Measurements from ENCODE around the gene CLRN1. TPM values are rescaled to one million over a fixed set of nuclear protein-coding genes. Genes with fewer than 3 reads are reported as not detected.
"Not testable (repeated sequence)": the region's sequence is repeated elsewhere in the genome, so short reads cannot be mapped to it uniquely, and the experiment has no call there.

Gene CLRN1
- total RNA-seq, 5 donors from 2014 or later (not counting 1 experiment from before 2014, with no cell fraction given), result not detected

DNA sequence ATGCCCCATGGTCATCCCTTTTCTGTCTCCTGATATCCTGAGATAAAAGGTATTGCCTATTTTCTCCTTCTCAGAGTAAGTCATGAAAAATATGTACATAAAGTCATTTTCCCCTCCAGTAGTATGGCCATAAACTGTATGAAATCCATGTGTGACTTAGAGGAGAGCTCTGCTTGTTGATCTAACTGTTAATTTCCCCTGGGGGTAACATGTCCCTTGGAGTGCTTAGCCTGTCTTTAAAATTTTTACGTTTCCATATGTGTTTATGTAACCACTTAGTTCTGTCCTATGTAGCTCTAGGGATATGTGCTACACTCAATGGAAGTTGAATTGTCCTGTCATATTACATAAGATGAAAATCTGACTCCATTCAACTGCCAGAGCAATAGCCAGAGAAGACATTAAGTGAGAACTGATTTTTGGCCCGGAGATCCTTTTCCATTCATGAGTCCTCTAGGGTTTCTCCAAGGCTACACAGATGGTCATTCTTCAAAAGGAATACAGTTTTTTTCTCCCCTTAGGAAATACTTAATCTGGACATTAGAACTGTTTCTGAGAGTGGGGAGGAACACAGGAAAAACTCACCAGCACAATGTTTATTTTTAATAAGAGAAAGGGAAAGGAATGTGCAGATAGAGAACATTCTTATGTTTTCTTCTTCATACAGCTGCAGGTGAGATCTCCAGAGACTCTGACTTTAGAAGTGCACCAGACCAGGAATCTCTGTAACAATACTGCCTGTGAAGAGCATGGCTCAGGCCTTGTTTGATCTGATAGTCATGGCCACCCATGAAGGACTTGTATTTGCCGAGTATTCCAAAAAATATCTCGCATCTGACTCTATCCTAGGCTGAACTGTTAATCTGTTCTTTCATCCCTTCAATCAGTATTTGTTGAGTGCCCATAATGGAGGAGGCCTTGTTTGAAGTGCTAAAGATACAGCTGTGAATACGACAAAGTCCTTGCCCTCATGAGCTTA lies 29.8 kb upstream of the CLRN1 start:
- no CpG with 5 or more reads among the region's 5 CpGs for WGBS (ENCODE audit: insufficient coverage)
- Mint-ChIP-seq H3K4me3 (no peak overlapping the region), H3K4me1 (no peaks in the 10 kb centered on the region), H3K36me3 (no peaks in the 10 kb centered on the region), H3K27ac (no peak overlapping the region), H3K9me3 (no peaks in the 10 kb centered on the region), H3K27me3 (peaks cover 5 to 8% of the 10 kb centered on the region in 2 donors)
- DNase-seq (no peak), ATAC-seq (replicated peaks in 1 of 4) (no peak)
- Histone ChIP-seq H3K27ac (ENCODE audit: low read length) (no peak overlapping the region), H3K4me1 (ENCODE audit: control insufficient read depth in 1 of 2, extremely low read depth in 1 of 2, insufficient read depth in 2 of 2, low read length in 2 of 2) (no peaks in the 10 kb centered on the region), H3K36me3 (ENCODE audit: control insufficient read depth in 2 of 2, extremely low read depth in 1 of 2, insufficient read depth in 1 of 2, low read length in 1 of 2) (no peaks in the 10 kb centered on the region), H3K27me3 (replicated peaks in 1 of 2; ENCODE audit: control insufficient read depth in 2 of 2, extremely low read depth in 1 of 2, insufficient read depth in 2 of 2, low read length in 1 of 2) (peaks cover 0 to 6% of the 10 kb centered on the region in 2 experiments), H3K4me3 (ENCODE audit: control insufficient read depth in 1 of 2, extremely low read depth in 1 of 2, low read length in 1 of 2) (no peak overlapping the region), H3K9me3 (no peaks in the 10 kb centered on the region)
- ChIA-PET POLR2A (no interaction called here), CTCF (no interaction called here)

DNA sequence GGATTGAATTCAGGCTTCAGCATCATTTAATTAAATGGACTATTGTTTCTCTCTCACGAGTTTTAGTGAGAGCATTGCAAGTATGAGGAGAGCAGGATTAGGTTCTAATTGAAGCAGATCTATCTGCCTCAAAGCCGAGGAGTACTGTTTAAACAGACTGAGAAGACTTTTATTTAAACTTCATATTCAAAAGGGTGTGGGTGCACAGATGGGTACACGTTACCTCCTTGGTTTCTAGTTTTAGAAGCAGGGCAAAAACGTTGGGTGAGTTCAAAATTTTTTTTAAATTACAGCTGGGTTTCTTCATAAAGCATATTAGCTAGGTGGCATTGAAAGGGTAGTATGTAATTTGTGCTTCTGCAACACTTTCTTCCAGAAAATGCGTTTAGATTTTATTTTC lies 26.5 kb upstream of the CLRN1 start:
- H3K4me1 ChIP-seq (ENCODE audit: control insufficient read depth in 1 of 2, extremely low read depth in 1 of 2, insufficient read depth in 2 of 2, low read length in 2 of 2), result no peaks in the 10 kb centered on the region
- no peaks in the 10 kb centered on the region for H3K36me3 ChIP-seq (ENCODE audit: control insufficient read depth in 2 of 2, extremely low read depth in 1 of 2, insufficient read depth in 1 of 2, low read length in 1 of 2)
- no peak for ATAC-seq (replicated peaks in 1 of 4)
- Mint-ChIP-seq H3K4me1 (no peaks in the 10 kb centered on the region), H3K36me3 (no peaks in the 10 kb centered on the region), H3K27me3 (peaks cover 5 to 7% of the 10 kb centered on the region in 2 donors), H3K9me3 (no peaks in the 10 kb centered on the region), H3K4me3 (no peak overlapping the region), H3K27ac (no peak overlapping the region)
- peaks cover 0 to 6% of the 10 kb centered on the region in 2 experiments for H3K27me3 ChIP-seq (replicated peaks in 1 of 2; ENCODE audit: control insufficient read depth in 2 of 2, extremely low read depth in 1 of 2, insufficient read depth in 2 of 2, low read length in 1 of 2)
- no peaks in the 10 kb centered on the region for H3K9me3 ChIP-seq
- no CpG with 5 or more reads among the region's 5 CpGs for WGBS (ENCODE audit: insufficient coverage)
- POLR2A ChIA-PET, result no interaction called here
- H3K27ac ChIP-seq (ENCODE audit: low read length), result no peak overlapping the region
- no peak overlapping the region for H3K4me3 ChIP-seq (ENCODE audit: control insufficient read depth in 1 of 2, extremely low read depth in 1 of 2, low read length in 1 of 2)
- CTCF ChIA-PET, result no interaction called here
- no peak for DNase-seq

GRCh38 chr3:150996731-150997130 lies 24.2 kb upstream of the CLRN1 start:
- POLR2A ChIA-PET, result no interaction called here
- no peak overlapping the region for H3K27ac Mint-ChIP-seq
- H3K9me3 Mint-ChIP-seq, result no peaks in the 10 kb centered on the region
- H3K4me1 ChIP-seq (ENCODE audit: control insufficient read depth in 1 of 2, extremely low read depth in 1 of 2, insufficient read depth in 2 of 2, low read length in 2 of 2), result no peaks in the 10 kb centered on the region
- H3K9me3 ChIP-seq, result no peaks in the 10 kb centered on the region
- H3K27me3 Mint-ChIP-seq, result peaks cover 5 to 20% of the 10 kb centered on the region in 2 donors
- no peak for ATAC-seq (replicated peaks in 1 of 4)
- DNase-seq, result no peak
- no peak overlapping the region for H3K27ac ChIP-seq (ENCODE audit: low read length)
- no peak overlapping the region for H3K4me3 ChIP-seq (ENCODE audit: control insufficient read depth in 1 of 2, extremely low read depth in 1 of 2, low read length in 1 of 2)
- H3K36me3 ChIP-seq (ENCODE audit: control insufficient read depth in 2 of 2, extremely low read depth in 1 of 2, insufficient read depth in 1 of 2, low read length in 1 of 2), result no peaks in the 10 kb centered on the region
- peaks cover 0 to 4% (median 0%) of the 10 kb centered on the region in 3 donors for H3K4me1 Mint-ChIP-seq
- H3K36me3 Mint-ChIP-seq, result no peaks in the 10 kb centered on the region
- H3K27me3 ChIP-seq (replicated peaks in 1 of 2; ENCODE audit: control insufficient read depth in 2 of 2, extremely low read depth in 1 of 2, insufficient read depth in 2 of 2, low read length in 1 of 2), result peaks cover 0 to 9% of the 10 kb centered on the region in 2 experiments
- no peak overlapping the region for H3K4me3 Mint-ChIP-seq
- CTCF ChIA-PET, result interaction anchor here in 1 of 2 donors (0.7 kb wide), 1 partner anchor 379 kb away, joined by 3 read pairs; no protein-coding TSS in a partner anchor

DNA sequence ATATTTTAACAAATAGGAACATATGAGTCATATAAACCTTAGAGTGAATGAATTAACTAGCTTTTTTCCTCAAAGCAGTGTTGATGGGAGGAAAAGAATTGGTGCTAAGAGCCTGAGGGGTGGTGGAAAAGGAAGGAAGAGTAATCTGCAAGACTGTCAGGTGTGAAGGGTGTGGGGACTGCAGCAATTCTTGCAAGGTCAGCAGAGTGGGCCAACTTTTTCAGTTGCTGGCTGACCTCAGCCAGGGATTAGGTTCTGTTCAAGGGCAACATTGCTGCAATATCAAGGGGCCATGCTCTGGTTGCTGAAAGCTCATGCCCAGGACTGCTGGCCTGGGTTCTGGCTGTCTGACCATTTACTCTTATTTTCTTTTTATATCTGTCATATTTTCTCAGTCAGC lies 23.0 kb upstream of the CLRN1 start:
- Mint-ChIP-seq H3K36me3 (no peaks in the 10 kb centered on the region), H3K9me3 (no peaks in the 10 kb centered on the region), H3K4me3 (no peak overlapping the region), H3K4me1 (peaks cover 0 to 4% (median 0%) of the 10 kb centered on the region in 3 donors), H3K27ac (no peak overlapping the region), H3K27me3 (peaks cover 5 to 16% of the 10 kb centered on the region in 2 donors)
- no peaks in the 10 kb centered on the region for H3K4me1 ChIP-seq (ENCODE audit: control insufficient read depth in 1 of 2, extremely low read depth in 1 of 2, insufficient read depth in 2 of 2, low read length in 2 of 2)
- no peak overlapping the region for H3K27ac ChIP-seq (ENCODE audit: low read length)
- ChIA-PET POLR2A (no interaction called here), CTCF (no interaction called here)
- H3K36me3 ChIP-seq (ENCODE audit: control insufficient read depth in 2 of 2, extremely low read depth in 1 of 2, insufficient read depth in 1 of 2, low read length in 1 of 2), result no peaks in the 10 kb centered on the region
- no peak overlapping the region for H3K4me3 ChIP-seq (ENCODE audit: control insufficient read depth in 1 of 2, extremely low read depth in 1 of 2, low read length in 1 of 2)
- no peak for ATAC-seq (replicated peaks in 1 of 4)
- DNase-seq, result no peak
- H3K9me3 ChIP-seq, result no peaks in the 10 kb centered on the region
- peaks cover 0 to 9% of the 10 kb centered on the region in 2 experiments for H3K27me3 ChIP-seq (replicated peaks in 1 of 2; ENCODE audit: control insufficient read depth in 2 of 2, extremely low read depth in 1 of 2, insufficient read depth in 2 of 2, low read length in 1 of 2)

GRCh38 chr3:150989208-150989607 lies 16.7 kb upstream of the CLRN1 start:
- DNase-seq (no peak), ATAC-seq (replicated peaks in 1 of 4) (no peak)
- Histone ChIP-seq H3K27ac (ENCODE audit: low read length) (no peak overlapping the region), H3K9me3 (no peaks in the 10 kb centered on the region), H3K4me1 (ENCODE audit: control insufficient read depth in 1 of 2, extremely low read depth in 1 of 2, insufficient read depth in 2 of 2, low read length in 2 of 2) (no peaks in the 10 kb centered on the region), H3K27me3 (replicated peaks in 1 of 2; ENCODE audit: control insufficient read depth in 2 of 2, extremely low read depth in 1 of 2, insufficient read depth in 2 of 2, low read length in 1 of 2) (peaks cover 0 to 10% of the 10 kb centered on the region in 2 experiments), H3K36me3 (ENCODE audit: control insufficient read depth in 2 of 2, extremely low read depth in 1 of 2, insufficient read depth in 1 of 2, low read length in 1 of 2) (no peaks in the 10 kb centered on the region), H3K4me3 (ENCODE audit: control insufficient read depth in 1 of 2, extremely low read depth in 1 of 2, low read length in 1 of 2) (no peak overlapping the region)
- Mint-ChIP-seq H3K4me3 (no peak overlapping the region), H3K36me3 (no peaks in the 10 kb centered on the region), H3K27ac (no peak overlapping the region), H3K4me1 (peaks cover 0 to 4% (median 0%) of the 10 kb centered on the region in 3 donors), H3K27me3 (peaks cover 9 to 30% of the 10 kb centered on the region in 2 donors), H3K9me3 (peaks cover 0 to 6% (median 5%) of the 10 kb centered on the region in 3 donors)
- ChIA-PET CTCF (no interaction called here), POLR2A (no interaction called here)
- WGBS (ENCODE audit: insufficient coverage), result 79% methylated on average over 2 of the region's 2 CpGs

GRCh38 chr3:150988395-150988794 lies 15.9 kb upstream of the CLRN1 start:
- H3K27me3 ChIP-seq (replicated peaks in 1 of 2; ENCODE audit: control insufficient read depth in 2 of 2, extremely low read depth in 1 of 2, insufficient read depth in 2 of 2, low read length in 1 of 2); H3K4me1 ChIP-seq (ENCODE audit: control insufficient read depth in 1 of 2, extremely low read depth in 1 of 2, insufficient read depth in 2 of 2, low read length in 2 of 2); H3K4me3 Mint-ChIP-seq; H3K36me3 ChIP-seq (ENCODE audit: control insufficient read depth in 2 of 2, extremely low read depth in 1 of 2, insufficient read depth in 1 of 2, low read length in 1 of 2); H3K27ac ChIP-seq (ENCODE audit: low read length); H3K9me3 ChIP-seq; DNase-seq; H3K4me1 Mint-ChIP-seq; H3K9me3 Mint-ChIP-seq; H3K4me3 ChIP-seq (ENCODE audit: control insufficient read depth in 1 of 2, extremely low read depth in 1 of 2, low read length in 1 of 2); POLR2A ChIA-PET; H3K36me3 Mint-ChIP-seq; ATAC-seq (replicated peaks in 1 of 4); CTCF ChIA-PET; H3K27ac Mint-ChIP-seq: not testable (repeated sequence)
- peaks cover 9 to 31% of the 10 kb centered on the region in 2 donors for H3K27me3 Mint-ChIP-seq
- no CpG with 5 or more reads among the region's 1 CpG for WGBS (ENCODE audit: insufficient coverage)

Measured in T-cell (primary cell).